Activated CD4-positive, alpha-beta T cell treated with anti-CD3 and anti-CD28 coated beads for 36 hours (primary cell): ENCODE results near the gene PIPOX. TPM values are rescaled to one million over a fixed set of nuclear protein-coding genes. Genes with fewer than 3 reads are reported as not detected.

Experiments
- ATAC-seq: fragments of 200-7000 bp; cut with Tn5 transposase; one replicate; pipeline ENCODE4 v1.10.0; 2021; ENCODE audit warnings: mild to moderate bottlenecking, moderate library complexity
- CTCF ChIA-PET: fragments of 350-600 bp; sonication (Branson Sonifier 250); formaldehyde crosslinking; loops from one replicate; lab custom pipeline; 2021; ENCODE audit warnings: antibody characterized with exemption; lab: Charles Lee
- POLR2A ChIA-PET: fragments of 350-600 bp; sonication (Branson Sonifier 250); formaldehyde crosslinking; loops from one replicate; lab custom pipeline; 2021; ENCODE audit warnings: antibody characterized with exemption, inconsistent platforms; lab: Charles Lee
- DNase-seq: peaks from one replicate; pipeline ENCODE4 v3.0.0-alpha.2; 2020
- H3K27ac Mint-ChIP-seq: one replicate; pipeline ENCODE4 v1.8.0; 2021; ENCODE audit warnings: mixed read lengths
- H3K27me3 Mint-ChIP-seq: one replicate; pipeline ENCODE4 v1.8.0; 2021; ENCODE audit warnings: mixed read lengths
- H3K36me3 Mint-ChIP-seq: one replicate; pipeline ENCODE4 v1.8.0; 2021; ENCODE audit warnings: low read depth, mixed read lengths
- H3K4me1 Mint-ChIP-seq: one replicate; pipeline ENCODE4 v1.8.0; 2021; ENCODE audit warnings: mixed read lengths
- H3K4me3 Mint-ChIP-seq: one replicate; pipeline ENCODE4 v1.8.0; 2021; ENCODE audit warnings: mild to moderate bottlenecking, moderate library complexity, mixed read lengths
- H3K9me3 Mint-ChIP-seq: one replicate; pipeline ENCODE4 v1.8.0; 2021; ENCODE audit warnings: low read depth, mixed read lengths
- intact Hi-C, 2 experiments: fragments of 100-400 bp; cut with DNase I in 1 of 2; cut with micrococcal nuclease in 1 of 2; formaldehyde crosslinking; loops; one replicate each; pipeline versions ENCODE4 v1.14.2 to v1.15.1; 2022 to 2024; cut with DNase I, micrococcal nuclease
- total RNA-seq, 2 experiments: library from RNA; stranded (reverse); gene quantifications; one replicate each; pipeline ENCODE4 v1.2.3, GENCODE V29; 2021

The PIPOX gene, protein sequence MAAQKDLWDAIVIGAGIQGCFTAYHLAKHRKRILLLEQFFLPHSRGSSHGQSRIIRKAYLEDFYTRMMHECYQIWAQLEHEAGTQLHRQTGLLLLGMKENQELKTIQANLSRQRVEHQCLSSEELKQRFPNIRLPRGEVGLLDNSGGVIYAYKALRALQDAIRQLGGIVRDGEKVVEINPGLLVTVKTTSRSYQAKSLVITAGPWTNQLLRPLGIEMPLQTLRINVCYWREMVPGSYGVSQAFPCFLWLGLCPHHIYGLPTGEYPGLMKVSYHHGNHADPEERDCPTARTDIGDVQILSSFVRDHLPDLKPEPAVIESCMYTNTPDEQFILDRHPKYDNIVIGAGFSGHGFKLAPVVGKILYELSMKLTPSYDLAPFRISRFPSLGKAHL
- total RNA-seq = 1 to 10 TPM; 1.8 to 2.1 TPM

GRCh38 chr17:29042679-29043538 lies at the start of gene PIPOX:
TSS of gene PIPOX (plus strand) at chr17:29043141. CDS start at chr17:29043226, 85 bp downstream.
- CTCF ChIA-PET = interaction anchor here (0.8 kb wide), 1 partner anchor 14 kb away, joined by 5 read pairs; no protein-coding TSS in a partner anchor
- peak; percentile 29 for DNase-seq
- H3K27ac Mint-ChIP-seq = no peak within 1 kb of the TSS
- H3K4me1 Mint-ChIP-seq = peaks cover 5% of the 10 kb centered on the region
- no peak within 1 kb of the TSS for H3K4me3 Mint-ChIP-seq
- no peaks in the 10 kb centered on the region for H3K9me3 Mint-ChIP-seq
- no peak for ATAC-seq
- peaks cover 3% of the 10 kb centered on the region for H3K27me3 Mint-ChIP-seq
- intact Hi-C loops = no loop called here
- POLR2A ChIA-PET = interaction anchor here (0.6 kb wide), 2 partner anchors 214 to 1421 kb away, joined by 3 read pairs; no protein-coding TSS in a partner anchor
- H3K36me3 Mint-ChIP-seq = no peaks in the 10 kb centered on the region

GRCh38 chr17:28993645-28994426 lies 49.1 kb upstream of the PIPOX start:
- POLR2A ChIA-PET = no interaction called here
- ATAC-seq = no peak
- DNase-seq = no peak
- CTCF ChIA-PET = interaction anchor here (0.8 to 1.2 kb wide), 3 partner anchors 8 to 125 kb away, joined by 3 to 4 read pairs (median 4); no protein-coding TSS in a partner anchor
- Mint-ChIP-seq H3K9me3 (no peaks in the 10 kb centered on the region), H3K27me3 (peaks cover 8% of the 10 kb centered on the region), H3K4me1 (no peaks in the 10 kb centered on the region), H3K4me3 (no peak overlapping the region), H3K36me3 (no peaks in the 10 kb centered on the region), H3K27ac (no peak overlapping the region)
- intact Hi-C loops = no loop called here

GRCh38 chr17:28996554-28997096 lies 46.3 kb upstream of the PIPOX start:
- ChIA-PET CTCF (interaction anchor here (2.1 kb wide), 1 partner anchor 120 kb away, joined by 8 read pairs; no protein-coding TSS in a partner anchor), POLR2A (no interaction called here)
- Mint-ChIP-seq H3K36me3 (no peaks in the 10 kb centered on the region), H3K4me3 (no peak overlapping the region), H3K9me3 (no peaks in the 10 kb centered on the region), H3K27me3 (peaks cover 8% of the 10 kb centered on the region), H3K27ac (no peak overlapping the region), H3K4me1 (no peaks in the 10 kb centered on the region)
- DNase-seq (no peak), ATAC-seq (no peak)
- intact Hi-C loops = no loop called here

- DNase-seq (no peak), ATAC-seq (no peak)
- Mint-ChIP-seq H3K4me3 (no peak overlapping the region), H3K4me1 (no peaks in the 10 kb centered on the region), H3K9me3 (no peaks in the 10 kb centered on the region), H3K36me3 (no peaks in the 10 kb centered on the region), H3K27ac (no peak overlapping the region), H3K27me3 (peaks cover 10% of the 10 kb centered on the region)
- intact Hi-C loops = no loop called here
- CTCF ChIA-PET = no interaction called here
- POLR2A ChIA-PET = no interaction called here
Observed at GRCh38 chr17:28997806-28998205, 45.1 kb upstream of the PIPOX start.

DNA sequence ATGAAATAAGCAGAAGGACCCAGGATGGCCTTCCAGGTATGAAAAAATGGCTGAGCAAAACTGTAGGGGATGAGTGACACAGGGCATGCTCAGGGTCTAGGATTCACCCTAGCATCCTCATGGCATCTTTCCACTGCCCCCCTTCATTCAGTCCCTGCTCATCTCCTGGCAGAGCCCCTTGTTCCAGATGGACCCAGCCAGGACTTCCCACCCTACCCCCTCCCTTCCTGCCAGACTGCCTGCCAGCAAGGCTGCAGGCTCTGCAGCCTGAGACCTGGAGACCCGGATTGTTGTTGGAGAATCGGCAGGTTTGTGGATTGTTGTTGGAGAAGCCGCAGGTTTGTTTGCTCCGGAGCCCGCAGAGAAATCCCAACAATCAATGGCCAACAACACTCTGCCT lies 43.7 kb upstream of the PIPOX start:
- H3K36me3 Mint-ChIP-seq = no peaks in the 10 kb centered on the region
- peaks cover 19% of the 10 kb centered on the region for H3K27me3 Mint-ChIP-seq
- no peak overlapping the region for H3K4me3 Mint-ChIP-seq
- DNase-seq (no peak), ATAC-seq (no peak)
- intact Hi-C loops = no loop called here
- ChIA-PET POLR2A (no interaction called here), CTCF (interaction anchor here (0.9 to 1.1 kb wide), 2 partner anchors 14 to 117 kb away, joined by 3 to 4 read pairs; no protein-coding TSS in a partner anchor)
- no peak overlapping the region for H3K27ac Mint-ChIP-seq
- H3K9me3 Mint-ChIP-seq = no peaks in the 10 kb centered on the region
- no peaks in the 10 kb centered on the region for H3K4me1 Mint-ChIP-seq

DNA sequence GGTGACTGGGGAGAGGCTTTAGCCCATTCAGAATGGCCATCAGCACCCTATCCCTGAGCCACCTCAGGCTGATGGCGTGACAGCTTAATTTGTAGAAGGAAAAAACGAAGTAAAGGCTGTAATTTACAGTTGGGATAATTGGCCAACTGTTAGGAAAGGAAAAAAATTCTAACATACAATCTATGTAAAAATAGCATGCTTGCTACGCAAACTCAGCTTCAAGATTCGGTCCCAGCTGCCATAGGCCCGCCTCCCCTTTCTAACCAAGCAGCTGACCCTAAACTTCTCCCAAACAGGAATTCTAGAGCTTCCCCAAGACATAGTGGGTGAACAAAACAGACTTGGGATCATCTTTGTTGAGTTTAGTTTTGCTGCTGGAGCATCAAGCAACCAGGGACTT lies 42.0 kb upstream of the PIPOX start:
- DNase-seq (no peak), ATAC-seq (no peak)
- ChIA-PET POLR2A (interaction anchor here (0.7 kb wide), 1 partner anchor 14 kb away, joined by 3 read pairs; no protein-coding TSS in a partner anchor), CTCF (interaction anchor here (0.6 to 1.1 kb wide), 3 partner anchors 9 to 179 kb away, joined by 3 read pairs; partner anchors contain the start of gene MYO18A)
- Mint-ChIP-seq H3K36me3 (no peaks in the 10 kb centered on the region), H3K27ac (no peak overlapping the region), H3K9me3 (no peaks in the 10 kb centered on the region), H3K4me1 (peaks cover 2% of the 10 kb centered on the region), H3K27me3 (peaks cover 26% of the 10 kb centered on the region), H3K4me3 (no peak overlapping the region)
- intact Hi-C loops = no loop called here

- H3K4me1 Mint-ChIP-seq = peaks cover 2% of the 10 kb centered on the region
- no peak overlapping the region for H3K27ac Mint-ChIP-seq
- ChIA-PET POLR2A (no interaction called here), CTCF (interaction anchor here (1.1 kb wide), 1 partner anchor 9 kb away, joined by 4 read pairs; no protein-coding TSS in a partner anchor)
- no peak overlapping the region for H3K4me3 Mint-ChIP-seq
- no peaks in the 10 kb centered on the region for H3K9me3 Mint-ChIP-seq
- peaks cover 38% of the 10 kb centered on the region for H3K27me3 Mint-ChIP-seq
- intact Hi-C loops = no loop called here
- no peak for ATAC-seq
- DNase-seq = no peak
- H3K36me3 Mint-ChIP-seq = no peaks in the 10 kb centered on the region
Observed at GRCh38 chr17:29002811-29003210, 40.1 kb upstream of the PIPOX start.

DNA sequence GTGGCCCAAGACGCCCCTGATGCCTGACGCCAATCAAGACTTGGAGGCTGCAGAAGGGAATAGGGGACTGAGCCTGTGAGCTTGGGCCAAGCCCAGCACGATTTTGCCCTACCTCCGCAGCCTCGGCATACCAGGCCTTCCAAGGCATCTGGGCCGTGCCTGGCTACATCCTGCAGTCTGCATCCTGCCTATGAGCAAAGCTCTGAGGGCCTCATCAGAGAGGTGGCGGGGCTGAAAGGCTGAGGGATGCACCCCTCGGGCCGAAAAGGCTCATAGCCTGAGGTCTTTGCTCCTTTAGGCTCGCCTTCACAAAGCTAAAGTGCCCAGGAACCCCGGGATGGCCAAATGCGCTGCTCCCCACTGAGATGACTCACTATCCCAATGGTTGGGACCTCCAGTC lies 39.7 kb upstream of the PIPOX start:
- H3K27me3 Mint-ChIP-seq = peaks cover 38% of the 10 kb centered on the region
- CTCF ChIA-PET = interaction anchor here (0.7 to 0.8 kb wide), 2 partner anchors 69 to 277 kb away, joined by 3 to 4 read pairs; no protein-coding TSS in a partner anchor
- ATAC-seq (no peak), DNase-seq (no peak)
- H3K27ac Mint-ChIP-seq = no peak overlapping the region
- POLR2A ChIA-PET = no interaction called here
- H3K4me1 Mint-ChIP-seq = peaks cover 2% of the 10 kb centered on the region
- H3K4me3 Mint-ChIP-seq = no peak overlapping the region
- no peaks in the 10 kb centered on the region for H3K36me3 Mint-ChIP-seq
- intact Hi-C loops = no loop called here
- H3K9me3 Mint-ChIP-seq = no peaks in the 10 kb centered on the region

- ATAC-seq = no peak
- Mint-ChIP-seq H3K9me3 (no peaks in the 10 kb centered on the region), H3K4me3 (no peak overlapping the region), H3K4me1 (peaks cover 2% of the 10 kb centered on the region), H3K27ac (no peak overlapping the region), H3K27me3 (peaks cover 43% of the 10 kb centered on the region), H3K36me3 (no peaks in the 10 kb centered on the region)
- ChIA-PET CTCF (interaction anchor here (0.7 kb wide), 1 partner anchor 69 kb away, joined by 3 read pairs; no protein-coding TSS in a partner anchor), POLR2A (no interaction called here)
- intact Hi-C loops = no loop called here
- DNase-seq = no peak
Observed at GRCh38 chr17:29004081-29004692, 38.8 kb upstream of the PIPOX start.

DNA sequence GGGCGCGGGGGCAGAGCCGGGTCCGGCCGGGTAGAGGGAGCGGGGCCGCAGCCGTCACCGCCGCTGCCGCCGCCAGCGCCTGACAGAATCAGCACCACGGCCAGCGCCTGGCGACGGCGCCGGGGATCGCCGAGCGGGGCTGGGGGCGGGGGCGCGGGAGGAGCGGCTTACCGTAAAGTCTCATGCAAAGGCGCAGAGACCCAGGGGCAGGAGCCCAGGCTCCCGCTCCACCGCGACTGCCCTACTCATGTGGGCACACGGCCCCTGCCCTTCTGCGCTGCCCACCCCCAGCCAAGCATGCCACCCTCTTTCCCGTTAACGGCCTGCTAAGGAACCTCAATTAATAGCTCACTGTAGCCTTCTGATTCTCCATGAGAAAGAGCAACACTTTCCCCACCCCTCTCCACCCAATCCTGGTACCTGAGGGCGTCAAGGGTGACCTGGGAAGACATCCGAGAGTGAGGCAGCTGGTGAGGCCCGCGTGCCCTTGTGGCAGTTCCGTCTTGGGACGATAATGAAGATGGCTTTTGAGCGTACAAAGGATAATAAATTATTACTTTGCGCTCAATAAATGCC lies 36.9 kb upstream of the PIPOX start, which contains the start of gene SEZ6:
Gene SEZ6 (minus strand): TSS at position 98 of the 576 bp plus-strand sequence. CDS start 164 bp downstream, outside the sequence.
- intact Hi-C loops = no loop called here
- Mint-ChIP-seq H3K36me3 (no peaks in the 10 kb centered on the region), H3K4me3 (no peak within 1 kb of the TSS), H3K27me3 (peaks cover 49% of the 10 kb centered on the region), H3K4me1 (peaks cover 2% of the 10 kb centered on the region), H3K27ac (no peak within 1 kb of the TSS), H3K9me3 (no peaks in the 10 kb centered on the region)
- ChIA-PET CTCF (interaction anchor here (1.7 to 2.2 kb wide), 2 partner anchors 40 to 111 kb away, joined by 5 to 8 read pairs; no protein-coding TSS in a partner anchor), POLR2A (no interaction called here)
- DNase-seq (peak; percentile 88), ATAC-seq (peak; percentile 90)
